GM12878 (cell line): ENCODE results near the gene C14orf93. TPM values are rescaled to one million over a fixed set of nuclear protein-coding genes. Genes with fewer than 3 reads are reported as not detected.

Experiments used
- SUZ12 ChIP-seq: fragments of 200-600 bp; sonication (generic); IDR thresholded peaks from one replicate; pipeline ENCODE4 v1.6.1; 2018; ENCODE audit warnings: antibody characterized with exemption, mild to moderate bottlenecking; ENCODE audit not compliant: unreplicated experiment
- polyA plus RNA-seq, 11 experiments: library from polyadenylated mRNA; depleted of rRNA in 4 of 11; unstranded in 6 of 11; stranded (reverse) in 5 of 11; fragments of >200 nt; fragmentation: Nextera tagmentation in 4 of 11; fragmentation: Illumina TruSeq in 1 of 11; extraction: Ambion mirVana in 4 of 11; extraction: Trizol in 1 of 11; gene quantifications; 1 replicate in 1 of 11; 2 replicates in 10 of 11; pipeline versions ENCODE4 v1.2.1 to v1.2.3, GENCODE V29; 2011 to 2016; ENCODE audit warnings: inconsistent platforms in 2 of 11, missing spikeins in 2 of 11, low read depth in 1 of 11
- total RNA-seq, 4 experiments: library from RNA; depleted of rRNA in 3 of 4; stranded (reverse); fragments of >200 nt in 3 of 4; fragmentation: Illumina TruSeq in 1 of 4; extraction: Trizol in 1 of 4; gene quantifications; 2 replicates each; pipeline versions ENCODE4 v1.2.1 to v1.2.3, GENCODE V29; 2013 to 2021
- TF ChIP-seq, protein P1 (sequence below): IDR thresholded peaks from 2 replicates; pipeline ENCODE4 v1.6.1; 2012; ENCODE audit warnings: improper control_type of control experiment, low read depth, low read length; ENCODE audit not compliant: insufficient replicate concordance
- TF ChIP-seq, protein P2 (sequence below): fragments of 450-650 bp; IDR thresholded peaks from 2 replicates; pipeline ENCODE4 v1.6.1; 2017; ENCODE audit warnings: mild to moderate bottlenecking

The C14orf93 gene
- total and polyA plus RNA-seq, 10 of the 15 experiments (the other 5 are each of a cell fraction or from before 2014, with no cell fraction given): 1.8 to 13.9 (median 10.2) TPM

DNA sequence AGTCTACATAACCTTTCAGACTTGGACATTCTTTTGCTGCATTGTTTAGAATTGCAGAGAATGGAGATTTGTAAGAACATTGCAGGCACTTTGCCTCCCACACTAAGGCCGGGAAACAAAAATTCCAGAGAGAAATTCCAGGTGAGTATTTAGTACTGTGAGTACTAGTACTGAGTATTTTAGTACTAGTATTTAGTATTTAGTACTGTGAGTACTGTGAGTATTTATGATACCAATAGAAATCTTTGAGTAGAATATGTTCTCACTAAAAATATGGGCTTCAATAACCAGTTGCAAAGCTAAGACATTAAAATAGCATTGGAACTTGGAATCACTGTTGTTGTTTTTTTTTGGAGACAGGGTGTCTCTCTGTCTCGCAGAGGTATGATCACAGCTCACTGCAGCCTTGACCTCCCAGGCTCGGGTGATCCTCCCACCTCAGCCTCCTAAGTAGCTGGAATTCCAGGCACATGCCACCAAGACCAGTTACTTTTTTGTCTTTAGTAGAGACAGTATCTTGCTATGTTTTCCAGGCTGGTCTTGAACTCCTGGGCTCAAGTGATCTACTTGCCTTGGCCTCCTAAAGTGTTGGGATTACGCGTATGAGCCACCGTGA lies 47.8 kb downstream of the C14orf93 start (continued):
- TF ChIP-seq, protein P1, sequence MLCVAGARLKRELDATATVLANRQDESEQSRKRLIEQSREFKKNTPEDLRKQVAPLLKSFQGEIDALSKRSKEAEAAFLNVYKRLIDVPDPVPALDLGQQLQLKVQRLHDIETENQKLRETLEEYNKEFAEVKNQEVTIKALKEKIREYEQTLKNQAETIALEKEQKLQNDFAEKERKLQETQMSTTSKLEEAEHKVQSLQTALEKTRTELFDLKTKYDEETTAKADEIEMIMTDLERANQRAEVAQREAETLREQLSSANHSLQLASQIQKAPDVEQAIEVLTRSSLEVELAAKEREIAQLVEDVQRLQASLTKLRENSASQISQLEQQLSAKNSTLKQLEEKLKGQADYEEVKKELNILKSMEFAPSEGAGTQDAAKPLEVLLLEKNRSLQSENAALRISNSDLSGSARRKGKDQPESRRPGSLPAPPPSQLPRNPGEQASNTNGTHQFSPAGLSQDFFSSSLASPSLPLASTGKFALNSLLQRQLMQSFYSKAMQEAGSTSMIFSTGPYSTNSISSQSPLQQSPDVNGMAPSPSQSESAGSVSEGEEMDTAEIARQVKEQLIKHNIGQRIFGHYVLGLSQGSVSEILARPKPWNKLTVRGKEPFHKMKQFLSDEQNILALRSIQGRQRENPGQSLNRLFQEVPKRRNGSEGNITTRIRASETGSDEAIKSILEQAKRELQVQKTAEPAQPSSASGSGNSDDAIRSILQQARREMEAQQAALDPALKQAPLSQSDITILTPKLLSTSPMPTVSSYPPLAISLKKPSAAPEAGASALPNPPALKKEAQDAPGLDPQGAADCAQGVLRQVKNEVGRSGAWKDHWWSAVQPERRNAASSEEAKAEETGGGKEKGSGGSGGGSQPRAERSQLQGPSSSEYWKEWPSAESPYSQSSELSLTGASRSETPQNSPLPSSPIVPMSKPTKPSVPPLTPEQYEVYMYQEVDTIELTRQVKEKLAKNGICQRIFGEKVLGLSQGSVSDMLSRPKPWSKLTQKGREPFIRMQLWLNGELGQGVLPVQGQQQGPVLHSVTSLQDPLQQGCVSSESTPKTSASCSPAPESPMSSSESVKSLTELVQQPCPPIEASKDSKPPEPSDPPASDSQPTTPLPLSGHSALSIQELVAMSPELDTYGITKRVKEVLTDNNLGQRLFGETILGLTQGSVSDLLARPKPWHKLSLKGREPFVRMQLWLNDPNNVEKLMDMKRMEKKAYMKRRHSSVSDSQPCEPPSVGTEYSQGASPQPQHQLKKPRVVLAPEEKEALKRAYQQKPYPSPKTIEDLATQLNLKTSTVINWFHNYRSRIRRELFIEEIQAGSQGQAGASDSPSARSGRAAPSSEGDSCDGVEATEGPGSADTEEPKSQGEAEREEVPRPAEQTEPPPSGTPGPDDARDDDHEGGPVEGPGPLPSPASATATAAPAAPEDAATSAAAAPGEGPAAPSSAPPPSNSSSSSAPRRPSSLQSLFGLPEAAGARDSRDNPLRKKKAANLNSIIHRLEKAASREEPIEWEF: no peak
- TF ChIP-seq, protein P2, sequence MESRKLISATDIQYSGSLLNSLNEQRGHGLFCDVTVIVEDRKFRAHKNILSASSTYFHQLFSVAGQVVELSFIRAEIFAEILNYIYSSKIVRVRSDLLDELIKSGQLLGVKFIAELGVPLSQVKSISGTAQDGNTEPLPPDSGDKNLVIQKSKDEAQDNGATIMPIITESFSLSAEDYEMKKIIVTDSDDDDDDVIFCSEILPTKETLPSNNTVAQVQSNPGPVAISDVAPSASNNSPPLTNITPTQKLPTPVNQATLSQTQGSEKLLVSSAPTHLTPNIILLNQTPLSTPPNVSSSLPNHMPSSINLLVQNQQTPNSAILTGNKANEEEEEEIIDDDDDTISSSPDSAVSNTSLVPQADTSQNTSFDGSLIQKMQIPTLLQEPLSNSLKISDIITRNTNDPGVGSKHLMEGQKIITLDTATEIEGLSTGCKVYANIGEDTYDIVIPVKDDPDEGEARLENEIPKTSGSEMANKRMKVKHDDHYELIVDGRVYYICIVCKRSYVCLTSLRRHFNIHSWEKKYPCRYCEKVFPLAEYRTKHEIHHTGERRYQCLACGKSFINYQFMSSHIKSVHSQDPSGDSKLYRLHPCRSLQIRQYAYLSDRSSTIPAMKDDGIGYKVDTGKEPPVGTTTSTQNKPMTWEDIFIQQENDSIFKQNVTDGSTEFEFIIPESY: no peak
- TF ChIP-seq SUZ12: no peak
